ENCODE results near the gene PTPRR. TPM values are rescaled to one million over a fixed set of nuclear protein-coding genes. Genes with fewer than 3 reads are reported as not detected.

PTPRR gene
- total and polyA plus RNA-seq, 5 donors: 0.31 to 1.4 (median 0.72) TPM

DNA sequence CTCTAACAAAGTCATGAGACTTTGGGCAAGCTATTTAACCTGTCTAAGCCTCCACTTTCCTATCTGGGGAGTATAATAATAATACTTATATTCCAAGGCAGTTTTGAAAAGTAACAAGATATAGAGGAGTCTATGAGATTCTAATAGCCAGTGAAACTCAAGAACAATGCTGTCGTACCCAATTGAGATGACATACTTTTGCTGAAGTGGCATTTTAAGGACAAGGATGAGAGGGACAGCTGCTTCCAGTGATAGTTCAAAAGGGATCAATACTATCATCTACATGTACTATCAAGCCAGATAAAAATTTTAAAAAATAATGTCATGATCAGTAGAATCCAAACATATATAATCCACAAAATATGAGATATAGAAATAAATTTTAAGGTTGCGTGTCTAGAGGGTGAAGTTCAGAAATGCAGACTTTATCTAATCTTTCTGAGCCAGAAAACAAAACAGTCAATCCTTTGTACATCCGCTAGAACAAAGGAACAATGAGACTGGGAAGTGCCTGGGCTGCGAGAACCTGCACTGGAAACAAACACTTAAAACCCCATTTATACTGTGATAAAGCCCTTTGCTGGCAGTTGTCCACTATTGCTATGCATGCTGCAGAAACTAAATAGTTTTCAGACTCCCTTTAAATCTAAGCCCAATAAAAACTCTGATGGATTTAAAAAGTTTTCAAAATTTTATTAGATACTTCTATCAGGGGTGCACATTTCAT is 321.9 kb downstream of the PTPRR start:
- Histone ChIP-seq H3K9me3 (ENCODE audit: control insufficient read depth, low read length) (no peaks in the 10 kb centered on the region), H3K27me3 (ENCODE audit: control insufficient read depth, insufficient read depth) (no peaks in the 10 kb centered on the region), H3K4me3 (ENCODE audit: low read length) (peak overlapping the region; percentile 35), H3K27ac (ENCODE audit: low read length) (no peak overlapping the region), H3K4me1 (ENCODE audit: control insufficient read depth, insufficient read depth, low read length) (no peaks in the 10 kb centered on the region)
- 41% methylated on average over 4 of the region's 4 CpGs for WGBS
- peak; percentile 80 to 96 for ATAC-seq
- peak in 1 of 3 donors; percentile 48 for DNase-seq
- intact Hi-C loops (cut with DNase I): loop anchor here in 1 of 4 donors (10.0 kb wide), 1 partner anchor 46 kb away; no protein-coding TSS in a partner anchor

DNA sequence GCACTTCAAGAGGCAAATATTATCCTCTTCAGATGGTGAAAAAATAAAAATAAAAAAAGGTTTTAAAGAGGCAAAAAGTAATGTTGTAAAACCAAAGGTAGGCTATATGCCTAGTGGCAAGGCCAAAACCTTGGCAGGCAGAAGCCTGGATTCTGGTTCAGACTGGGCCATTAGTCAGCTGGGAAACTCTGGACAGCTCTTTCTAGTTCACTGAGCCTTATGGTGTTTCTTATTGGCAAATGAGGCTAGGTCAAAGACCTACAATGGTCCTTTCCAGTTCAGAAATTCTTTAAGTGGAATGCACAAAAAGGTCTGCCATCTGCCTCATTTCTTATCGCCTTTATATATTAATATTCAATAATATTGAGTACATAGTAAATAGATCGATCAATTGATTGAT is 327.9 kb downstream of the PTPRR start:
- no peaks in the 10 kb centered on the region for H3K9me3 ChIP-seq (ENCODE audit: control insufficient read depth, low read length)
- H3K27ac ChIP-seq (ENCODE audit: low read length): no peak overlapping the region
- DNase-seq: no peak
- intact Hi-C loops (cut with DNase I): loop anchor here (5.0 to 10.0 kb wide), 3 partner anchors 52 to 130 kb away; no protein-coding TSS in a partner anchor
- ATAC-seq: no peak
- 95% methylated on average over 2 of the region's 2 CpGs for WGBS
- H3K4me3 ChIP-seq (ENCODE audit: low read length): no peak overlapping the region
- no peaks in the 10 kb centered on the region for H3K27me3 ChIP-seq (ENCODE audit: control insufficient read depth, insufficient read depth)
- no peaks in the 10 kb centered on the region for H3K4me1 ChIP-seq (ENCODE audit: control insufficient read depth, insufficient read depth, low read length)

DNA sequence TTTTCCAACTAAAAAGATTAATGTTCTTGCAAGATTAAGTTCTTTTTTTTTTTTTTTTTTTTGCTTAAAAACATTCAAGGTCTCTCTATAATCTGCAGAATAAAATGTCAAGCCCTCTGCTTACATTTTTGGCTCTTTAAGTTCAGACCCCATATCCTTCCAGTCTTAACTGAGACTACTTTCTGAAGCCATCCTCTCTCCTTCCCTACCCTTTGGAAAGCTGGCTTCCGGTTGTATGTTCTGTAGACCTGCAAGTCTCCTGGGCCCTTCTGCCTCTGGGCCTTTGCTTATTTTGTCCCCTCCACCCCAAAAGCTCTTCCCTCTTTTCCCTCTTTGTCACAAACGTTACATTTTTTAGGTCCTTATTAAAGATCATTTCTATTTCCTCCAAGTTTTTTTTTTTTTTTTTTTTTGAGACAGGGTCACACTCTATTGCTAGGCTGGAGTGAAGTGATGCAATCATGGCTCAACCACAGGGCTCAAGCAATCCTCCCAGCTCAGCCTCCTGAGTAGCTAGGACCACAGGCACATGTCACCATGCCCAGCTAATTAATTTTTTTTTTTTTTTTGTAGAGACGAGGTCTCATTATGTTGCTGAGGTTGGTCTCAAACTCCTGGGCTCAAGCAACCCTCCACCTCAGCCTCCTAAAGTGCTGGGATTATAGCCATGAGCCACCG is 329.9 kb downstream of the PTPRR start:
- H3K4me1 ChIP-seq (ENCODE audit: control insufficient read depth, insufficient read depth, low read length): no peaks in the 10 kb centered on the region
- WGBS: 70% methylated on average over 4 of the region's 4 CpGs
- H3K9me3 ChIP-seq (ENCODE audit: control insufficient read depth, low read length): no peaks in the 10 kb centered on the region
- no peak overlapping the region for H3K27ac ChIP-seq (ENCODE audit: low read length)
- DNase-seq (no peak), ATAC-seq (peak in 1 of 2 donors; percentile 51)
- H3K4me3 ChIP-seq (ENCODE audit: low read length): no peak overlapping the region
- H3K27me3 ChIP-seq (ENCODE audit: control insufficient read depth, insufficient read depth): no peaks in the 10 kb centered on the region
- intact Hi-C loops (cut with DNase I): loop anchor here (5.0 to 10.0 kb wide), 3 partner anchors 54 to 132 kb away; no protein-coding TSS in a partner anchor

DNA sequence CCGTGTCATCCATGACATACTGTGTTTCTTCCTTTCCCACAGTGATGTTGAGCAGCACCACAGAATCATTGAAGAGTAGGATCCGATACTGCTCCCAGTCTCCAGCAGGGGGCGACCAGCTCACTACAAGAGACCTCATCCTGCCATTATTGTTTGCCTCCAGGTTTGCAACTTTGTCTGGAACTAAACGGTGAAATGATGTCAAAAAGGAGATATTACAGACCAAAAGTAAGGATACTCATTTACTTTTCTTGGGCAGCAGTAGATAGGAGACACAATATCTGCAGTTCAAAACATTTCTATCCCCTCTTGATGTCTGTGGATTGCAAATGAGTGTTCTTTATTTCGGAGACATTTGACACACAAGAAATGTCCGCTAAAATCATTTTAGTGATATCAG is 330.5 kb downstream of the PTPRR start:
- 31% methylated on average over 6 of the region's 6 CpGs for WGBS
- Histone ChIP-seq H3K4me1 (ENCODE audit: control insufficient read depth, insufficient read depth, low read length) (no peaks in the 10 kb centered on the region), H3K27ac (ENCODE audit: low read length) (no peak overlapping the region), H3K27me3 (ENCODE audit: control insufficient read depth, insufficient read depth) (no peaks in the 10 kb centered on the region), H3K4me3 (ENCODE audit: low read length) (no peak overlapping the region), H3K9me3 (ENCODE audit: control insufficient read depth, low read length) (no peaks in the 10 kb centered on the region)
- intact Hi-C loops (cut with DNase I): loop anchor here (5.0 to 10.0 kb wide), 3 partner anchors 55 to 132 kb away; no protein-coding TSS in a partner anchor
- ATAC-seq (peak; percentile 71 to 89), DNase-seq (peak; percentile 67 to 89 (median 81))

Other genes starting within 250 kb of the PTPRR start
- gene TSPAN8, start 237.3 kb upstream of the PTPRR start, total RNA-seq: 1 to 10 TPM; 1.5 to 3.0 (median 2.5) TPM
- gene TSPAN8, start 237.3 kb upstream of the PTPRR start, polyA plus RNA-seq: 5.5 TPM